Ecto neural progenitor cell (in vitro differentiated cells): Measurements from ENCODE around the gene DDX41.
"Not testable (repeated sequence)": the region's sequence is repeated elsewhere in the genome, so short reads cannot be mapped to it uniquely, and the experiment has no call there.

ENCODE experiments used
- DNase-seq: peaks from one replicate; pipeline ENCODE4 v3.0.0-alpha.2; 2018; ENCODE audit warnings: low spot score

Gene DDX41

DNA sequence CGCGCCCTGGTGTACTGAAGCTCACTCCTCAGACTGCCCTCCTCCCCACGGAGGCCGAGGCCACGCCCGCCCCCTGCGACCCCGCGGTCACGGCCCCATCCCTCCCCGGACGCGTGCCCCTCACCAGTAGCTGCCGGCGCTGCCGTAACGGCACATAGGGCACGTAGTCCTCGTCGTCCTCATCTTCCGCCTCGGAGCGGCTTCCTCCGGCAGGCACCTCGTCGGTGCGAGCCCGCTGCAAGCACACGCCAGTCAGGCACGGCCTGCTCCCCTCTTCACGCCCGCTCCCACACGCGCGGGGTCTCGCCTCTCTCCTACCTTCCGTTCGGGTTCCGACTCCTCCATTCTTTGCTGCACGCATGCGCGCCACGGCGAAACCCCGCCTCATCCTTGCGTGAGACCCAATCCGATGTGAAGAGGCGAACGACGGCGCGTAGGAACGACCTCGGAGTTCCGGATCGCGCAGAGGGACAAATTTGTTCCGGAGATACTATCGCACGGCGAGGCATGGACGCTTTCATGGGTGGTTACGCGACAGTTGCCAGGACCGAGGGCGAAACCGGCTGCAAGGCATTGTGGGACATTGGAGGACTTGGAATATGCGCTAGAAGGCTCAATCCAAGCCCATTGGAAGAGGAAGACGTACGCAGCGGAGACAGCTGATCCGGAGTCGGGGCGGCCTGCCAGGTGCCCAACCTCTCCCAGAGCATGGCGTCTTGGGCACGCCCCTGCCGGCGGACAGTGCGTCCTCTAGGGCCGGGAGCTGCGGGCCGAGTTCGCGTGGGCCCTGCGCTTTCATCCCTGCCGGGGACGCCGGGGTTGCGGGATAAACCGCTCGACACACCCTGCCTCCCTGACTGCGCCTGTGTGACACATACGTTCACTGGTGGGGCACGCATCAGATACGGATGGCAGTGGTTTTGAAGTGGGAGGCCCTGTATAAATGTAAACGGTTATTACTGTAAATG lies at the start of gene DDX41:
DDX41 (minus strand) TSS at position 361 of the 968 bp plus-strand sequence; CDS start at position 345, 16 bp downstream.
- peak; percentile 97 for DNase-seq

DNA sequence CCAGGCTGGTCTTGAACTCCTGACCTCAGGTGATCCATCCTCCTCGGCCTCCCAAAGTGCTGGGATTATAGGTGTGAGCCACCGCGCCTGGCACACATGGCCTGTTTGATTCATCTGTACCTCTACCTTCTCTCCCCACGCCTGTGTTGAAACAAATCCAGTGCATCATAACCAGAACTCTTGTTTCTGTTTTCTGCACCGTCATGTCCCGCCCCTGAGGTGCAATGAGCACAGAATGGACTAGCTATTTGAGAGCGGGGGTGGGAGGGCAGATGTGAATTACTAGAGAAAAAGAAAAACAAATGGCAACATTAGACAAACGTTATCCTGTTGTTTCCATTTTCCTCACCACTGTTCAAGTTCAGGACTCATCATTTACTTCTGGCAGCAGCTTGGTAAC lies 48.3 kb upstream of the DDX41 start:
- DNase-seq: no peak

DNA sequence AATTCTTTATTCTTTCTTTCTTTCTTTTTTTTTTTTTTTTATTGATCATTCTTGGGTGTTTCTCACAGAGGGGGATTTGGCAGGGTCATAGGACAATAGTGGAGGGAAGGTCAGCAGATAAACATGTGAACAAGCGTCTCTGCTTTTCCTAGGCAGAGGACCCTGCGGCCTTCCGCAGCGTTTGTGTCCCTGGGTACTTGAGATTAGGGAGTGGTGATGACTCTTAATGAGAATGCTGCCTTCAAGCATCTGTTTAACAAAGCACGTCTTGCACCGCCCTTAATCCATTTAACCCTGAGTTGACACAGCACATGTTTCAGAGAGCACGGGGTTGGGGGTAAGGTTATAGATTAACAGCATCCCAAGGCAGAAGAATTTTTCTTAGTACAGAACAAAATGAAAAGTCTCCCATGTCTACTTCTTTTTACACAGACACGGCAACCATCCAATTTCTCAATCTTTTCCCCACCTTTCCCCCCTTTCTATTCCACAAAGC lies 42.7 kb upstream of the DDX41 start:
- not testable (repeated sequence) for DNase-seq

DNA sequence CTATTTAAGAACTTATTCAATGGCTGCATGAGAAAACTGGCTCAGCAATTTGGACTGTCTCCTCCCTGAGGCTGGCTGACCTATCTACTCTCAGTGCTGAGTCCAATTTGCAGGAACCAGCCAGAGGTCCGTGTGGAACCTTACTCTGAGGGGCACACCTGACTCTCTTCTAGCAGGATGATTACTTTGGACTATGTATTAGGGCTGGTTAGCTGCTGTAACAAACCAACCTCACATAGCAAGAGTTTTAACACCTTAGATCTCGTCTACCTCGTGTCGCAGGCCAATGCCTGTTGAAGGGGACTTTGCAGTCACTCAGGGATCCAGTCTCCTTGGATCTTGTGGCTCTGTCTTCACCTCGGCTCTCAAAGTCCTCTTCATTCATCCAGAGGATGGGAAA lies 41.0 kb upstream of the DDX41 start:
- DNase-seq: no peak

DNA sequence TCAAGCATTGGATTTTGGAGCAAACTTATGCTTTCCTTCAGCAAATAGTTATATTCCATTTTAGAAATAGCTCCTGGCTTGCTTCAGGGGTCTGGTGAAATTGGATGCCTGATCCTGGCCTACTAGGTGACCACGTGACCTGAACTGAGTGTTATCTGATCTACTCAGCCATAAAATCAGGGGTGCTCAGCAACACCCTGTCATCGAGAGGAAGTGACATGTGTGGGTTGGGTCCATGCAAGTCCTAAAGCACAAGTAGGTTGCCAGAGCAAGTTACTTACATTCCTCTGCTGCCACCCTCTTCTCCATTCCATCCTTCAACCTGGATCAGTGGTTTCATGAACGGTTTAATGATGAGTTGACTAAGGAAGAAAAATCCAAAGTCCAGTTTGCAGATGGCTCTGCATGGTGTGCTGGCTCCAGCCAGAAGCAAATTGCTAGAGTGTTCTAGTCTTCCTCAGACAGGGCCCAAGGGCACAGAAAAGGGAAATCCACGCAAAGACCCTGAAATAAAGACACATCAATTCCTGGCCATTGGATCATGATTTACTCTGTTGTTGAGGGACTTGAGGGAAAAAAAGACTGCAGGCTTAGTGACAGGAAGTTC lies 40.4 kb upstream of the DDX41 start:
- no peak for DNase-seq

DNA sequence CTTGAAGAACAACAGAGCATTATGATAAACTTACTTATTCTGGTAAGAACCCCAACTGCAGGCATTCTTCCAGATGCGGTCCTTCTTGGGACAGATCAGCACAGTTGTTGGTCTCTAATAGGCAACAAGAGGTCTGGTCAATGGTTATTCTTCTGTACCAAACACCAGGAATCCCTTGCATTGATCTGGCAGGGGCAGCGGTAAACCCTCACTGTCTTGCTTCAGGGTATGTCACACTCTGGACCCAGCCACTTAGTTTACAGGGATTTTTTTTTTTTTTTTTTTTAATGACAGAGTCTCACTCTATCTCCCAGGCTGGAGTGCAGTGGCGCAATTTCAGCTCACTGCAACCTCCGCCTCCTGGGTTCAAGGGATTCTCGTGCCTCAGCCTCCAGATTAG lies 38.9 kb upstream of the DDX41 start:
- no peak for DNase-seq

DNA sequence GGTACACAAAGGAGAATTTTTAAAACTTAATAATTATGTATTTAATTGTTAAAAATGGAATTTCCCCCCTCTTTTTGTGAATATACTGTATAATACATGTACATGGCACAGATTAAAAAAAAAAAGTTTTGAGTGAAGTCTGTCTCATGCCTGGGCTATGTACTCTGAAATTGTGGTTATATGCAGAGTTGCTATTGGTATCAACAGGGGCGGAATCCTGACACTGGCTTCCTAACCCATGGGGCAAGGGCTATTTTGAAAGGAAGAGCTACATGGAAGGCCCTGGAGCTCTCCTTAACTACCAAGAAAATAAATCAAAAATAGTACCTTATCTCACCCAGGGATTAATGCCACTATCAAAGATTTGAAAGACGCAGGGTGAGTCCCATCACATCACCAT lies 38.5 kb upstream of the DDX41 start:
- DNase-seq: no peak

DNA sequence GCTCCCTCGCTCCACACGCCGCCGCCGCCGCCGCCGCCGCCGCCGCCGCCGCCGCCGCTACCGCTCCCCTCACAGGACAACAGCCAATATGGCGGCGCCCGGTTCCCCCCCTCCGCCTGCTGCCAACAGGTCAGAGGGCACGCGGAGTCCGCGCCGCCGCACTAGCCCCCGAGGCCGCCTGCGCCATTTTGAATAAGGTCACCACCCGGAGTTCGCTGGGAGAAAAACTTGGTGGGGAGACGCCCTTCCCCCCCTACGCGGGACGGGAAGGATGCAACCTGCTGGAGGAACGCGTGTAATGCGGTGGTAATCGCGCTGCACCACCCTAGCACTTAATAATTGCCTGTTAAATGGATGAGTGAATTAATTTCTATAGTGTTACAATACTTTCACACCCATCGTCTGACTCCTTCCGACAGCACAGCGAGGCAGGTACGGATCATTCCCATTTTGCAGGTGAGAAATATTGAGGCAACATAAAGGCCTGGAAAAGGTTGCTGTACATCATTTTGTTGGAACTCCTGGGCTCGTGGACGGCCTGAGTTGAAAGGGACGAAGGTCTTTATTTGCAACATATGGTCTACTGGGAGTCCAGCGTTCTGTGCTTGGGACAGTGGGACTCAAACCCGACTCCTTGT lies 37.8 kb upstream of the DDX41 start, which contains the start of gene FAM193B:
FAM193B (minus strand) TSS at position 90 of the 638 bp plus-strand sequence. CDS start 105 bp downstream, outside the sequence.
- peak; percentile 98 for DNase-seq

DNA sequence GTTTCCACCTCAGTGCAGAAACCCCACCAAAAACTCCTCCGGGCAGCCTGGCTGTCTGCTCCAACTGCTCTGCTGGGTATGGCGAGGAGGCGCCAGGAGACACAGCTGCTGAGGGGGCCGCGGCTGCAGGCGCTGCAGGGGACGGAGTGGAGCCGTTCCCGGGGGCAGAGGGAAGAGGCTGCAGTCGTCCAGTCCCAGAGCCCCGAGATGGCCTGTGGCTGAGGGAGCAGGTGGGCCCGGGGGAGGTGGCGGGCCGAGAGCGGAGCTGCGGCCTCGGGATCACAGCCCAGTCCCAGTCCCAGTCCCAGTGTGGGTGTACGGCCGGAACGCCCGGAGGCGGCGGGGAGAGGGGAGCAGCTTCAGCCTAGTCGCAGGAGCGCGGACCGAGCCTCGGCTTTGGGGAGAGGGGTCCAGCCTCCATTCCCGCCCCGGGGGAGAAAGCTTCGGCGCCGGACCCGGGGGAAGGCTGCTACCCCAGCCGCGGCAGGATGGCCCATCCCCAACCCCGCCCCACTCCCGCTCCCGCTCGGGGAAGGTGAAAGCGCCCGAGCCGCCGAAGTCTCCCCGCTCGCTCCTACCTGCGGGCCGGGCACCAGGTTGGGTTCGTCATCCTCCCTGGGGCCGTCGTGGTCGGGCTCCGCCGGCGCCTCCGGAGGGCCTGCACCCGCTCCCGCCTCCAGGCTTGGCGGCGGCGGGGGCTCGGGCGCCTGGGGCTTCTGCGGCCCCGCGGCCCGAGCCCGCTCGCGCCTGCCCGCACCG lies 37.1 kb upstream of the DDX41 start:
- peak; percentile 71 for DNase-seq

DNA sequence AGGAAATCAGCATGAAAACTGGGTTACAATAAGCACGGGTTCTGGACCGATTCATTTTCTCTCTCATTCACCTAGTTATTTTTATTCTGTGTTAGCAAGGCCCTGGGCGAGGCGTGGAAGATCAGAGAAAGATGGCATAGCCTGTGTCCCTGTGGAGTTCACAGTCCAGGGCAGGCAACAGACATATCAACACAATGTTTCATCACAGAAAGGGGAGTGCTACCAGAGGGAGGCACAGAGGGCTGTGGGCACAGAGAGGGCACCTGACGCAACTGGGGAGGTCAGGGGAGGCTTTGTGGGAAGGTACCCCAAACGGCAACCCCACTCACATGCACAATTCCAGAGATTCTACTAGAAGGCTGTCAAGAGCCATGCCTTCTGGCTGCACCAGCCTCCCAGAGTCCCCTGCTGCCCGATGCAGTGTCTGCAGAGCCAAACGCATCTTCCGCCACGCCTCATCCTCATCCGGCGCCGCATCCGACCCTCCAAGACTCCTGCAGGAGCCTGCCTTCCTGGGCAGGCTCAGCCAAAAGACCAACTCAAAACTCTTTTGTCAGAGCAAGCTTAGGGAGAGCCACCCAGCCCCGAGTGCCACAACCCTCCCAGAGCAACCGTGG lies 36.2 kb upstream of the DDX41 start:
- no peak for DNase-seq

DNA sequence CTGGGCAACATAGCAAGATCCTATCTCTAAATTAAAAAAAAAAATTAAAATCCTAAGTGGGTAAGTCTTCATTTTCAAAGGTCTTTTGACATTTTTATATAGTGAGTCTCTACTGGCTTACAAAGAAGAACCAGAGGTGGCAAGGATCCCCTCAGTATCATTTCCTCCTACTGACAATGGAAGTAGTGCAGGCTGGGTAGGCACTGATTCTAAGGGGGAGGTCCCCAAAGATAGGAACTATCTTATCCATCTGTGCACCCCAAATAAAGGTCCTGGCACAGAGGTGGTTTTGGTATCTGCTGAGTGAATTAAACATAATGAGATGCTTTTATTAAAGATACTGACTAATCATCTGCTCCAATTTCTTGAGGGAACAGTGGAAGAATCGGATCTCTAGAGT lies 33.4 kb upstream of the DDX41 start:
- DNase-seq: no peak

DNA sequence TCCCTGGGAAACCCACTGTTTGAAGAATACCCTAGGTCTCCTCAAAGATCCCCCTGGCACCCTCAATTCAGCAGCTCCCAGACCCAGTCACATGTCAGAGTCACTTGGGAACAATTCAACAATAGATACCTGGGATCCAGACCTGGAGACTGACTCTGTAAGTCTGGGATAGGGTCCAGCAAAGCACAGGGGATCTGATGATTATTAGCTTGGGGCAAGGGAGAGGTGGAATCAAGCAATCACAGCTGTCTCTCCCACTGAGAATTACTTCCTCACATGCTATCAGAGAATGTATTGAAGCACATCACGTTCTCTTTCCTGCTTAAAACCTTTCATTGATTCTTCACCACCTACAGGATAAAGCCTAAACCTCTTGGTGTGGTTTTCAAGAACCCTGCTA lies 31.7 kb upstream of the DDX41 start:
- DNase-seq: no peak

DNA sequence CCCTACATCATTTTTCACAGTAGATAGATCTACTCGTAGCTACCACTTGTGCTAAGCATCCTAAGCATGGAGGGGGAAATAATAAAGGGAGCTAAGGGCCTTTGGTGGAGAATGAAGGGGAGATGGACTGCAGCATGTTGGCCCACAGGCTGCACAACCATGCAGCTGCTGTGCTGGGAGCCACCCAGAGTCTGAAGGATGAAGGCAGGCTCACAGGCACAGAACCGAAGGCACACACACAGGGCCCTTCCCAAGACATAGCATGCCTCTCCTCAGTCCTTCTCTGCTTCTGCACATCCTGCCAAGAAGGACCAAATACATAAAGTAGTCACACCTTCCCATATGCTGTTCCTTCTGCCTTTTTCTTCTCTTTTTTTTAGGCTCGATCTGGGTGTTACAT lies 31.0 kb upstream of the DDX41 start:
- no peak for DNase-seq

DNA sequence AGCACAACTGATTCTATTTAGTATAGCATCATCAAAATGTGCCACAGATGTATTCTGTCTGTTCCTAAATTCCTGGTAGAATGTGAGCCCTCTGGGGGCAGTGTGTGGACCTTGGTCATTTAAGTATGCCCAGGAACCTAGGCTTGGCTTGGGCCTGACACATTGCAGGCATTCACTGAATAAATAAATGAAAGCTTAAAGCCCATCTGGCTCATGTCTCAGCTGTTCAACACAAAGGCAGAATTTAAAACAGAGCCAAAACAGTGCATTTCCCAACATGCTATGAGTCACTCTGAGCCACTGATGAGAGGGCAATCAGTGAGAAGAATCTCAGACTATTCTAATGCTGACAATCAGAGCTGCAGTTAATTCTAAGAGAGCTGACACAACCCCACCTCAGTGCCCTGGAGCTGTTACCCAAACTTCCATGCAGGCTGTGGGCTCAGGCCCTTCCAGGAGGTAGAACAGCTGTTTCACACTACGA lies 29.5 kb upstream of the DDX41 start:
- no peak for DNase-seq

DNA sequence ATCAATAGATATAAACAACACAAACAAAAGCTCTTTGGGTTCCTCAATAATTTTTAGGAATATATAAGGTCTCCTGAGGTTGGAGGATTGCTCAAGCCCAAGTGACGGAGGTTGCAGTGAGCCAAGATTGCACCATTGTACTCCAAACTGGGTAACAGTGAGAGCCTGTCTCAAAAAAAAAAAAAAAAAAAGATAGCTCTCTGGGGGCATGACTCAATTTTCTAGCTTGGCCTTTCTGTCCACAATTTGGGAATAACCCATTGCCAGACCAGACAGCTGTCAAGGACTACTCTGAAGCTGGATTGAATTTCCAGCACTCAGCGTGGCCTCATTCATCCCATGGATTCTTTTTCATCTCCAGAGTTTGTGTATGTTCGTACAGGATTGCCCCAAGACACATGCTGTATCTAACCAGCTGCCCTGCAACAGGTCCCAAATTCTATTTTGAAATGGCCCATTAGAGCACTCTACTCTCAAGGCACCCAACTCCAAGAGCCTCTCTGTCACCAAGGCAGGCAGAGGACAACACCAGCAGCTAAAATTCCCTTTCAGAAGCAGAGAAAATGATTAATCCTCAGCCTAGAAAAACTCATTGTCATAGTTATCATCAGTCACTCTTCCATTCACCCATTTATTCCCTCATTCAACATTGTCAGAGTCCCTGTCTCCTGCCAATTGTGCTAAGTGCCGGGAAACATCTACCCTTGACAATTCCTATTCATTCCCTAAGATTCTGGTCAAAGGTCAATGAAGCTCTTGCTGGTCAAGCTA lies 28.9 kb upstream of the DDX41 start:
- DNase-seq: no peak

DNA sequence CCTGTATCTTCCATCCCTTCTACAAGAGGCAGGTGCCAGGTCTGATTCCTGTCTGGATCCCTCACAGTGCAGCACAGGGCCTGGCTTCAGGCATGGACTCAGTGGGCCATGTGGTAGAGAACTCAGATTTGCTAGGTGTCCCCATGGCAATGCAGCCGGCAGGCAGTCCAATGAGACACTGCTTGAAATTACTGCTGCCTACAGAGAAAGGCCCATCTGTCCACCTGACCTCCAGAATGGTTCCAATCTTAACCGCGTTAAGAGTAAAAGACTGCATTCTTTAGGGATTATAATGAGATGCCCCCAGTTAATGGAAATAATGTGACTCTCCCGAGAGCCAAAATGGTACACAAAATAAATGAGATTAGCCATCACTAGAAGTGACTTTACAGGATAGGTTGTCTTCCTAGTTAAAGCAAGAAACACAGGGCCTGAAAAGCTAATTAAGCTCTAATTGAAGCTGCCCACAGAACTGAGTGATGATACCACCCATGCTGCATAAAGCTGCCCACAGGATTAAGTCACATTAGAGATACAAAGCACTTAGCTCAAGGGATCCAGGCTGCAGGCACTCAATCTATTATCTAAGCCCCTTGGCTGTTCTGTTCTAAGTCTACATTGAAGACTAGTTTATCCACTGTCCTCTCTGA lies 26.2 kb upstream of the DDX41 start:
- DNase-seq: no peak

DNA sequence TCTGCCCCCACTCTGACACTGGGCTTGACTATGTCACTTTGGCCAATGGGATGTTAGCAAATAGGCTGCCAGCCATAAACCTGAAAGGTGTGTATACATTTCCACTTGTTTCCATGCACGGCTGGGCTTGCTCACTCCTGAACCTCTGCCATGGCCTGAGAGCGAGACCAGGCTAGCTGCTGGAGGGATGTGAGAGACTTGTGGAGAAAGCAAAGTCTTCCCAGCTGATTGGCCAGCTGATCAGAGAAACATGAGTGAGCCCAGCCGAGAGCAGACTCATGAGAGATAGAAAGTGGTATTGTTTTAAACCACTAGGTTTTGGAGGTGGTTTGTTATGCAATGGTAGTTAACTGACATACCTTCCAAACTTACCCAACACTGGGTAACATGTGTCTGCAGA lies 23.7 kb upstream of the DDX41 start:
- no peak for DNase-seq

DNA sequence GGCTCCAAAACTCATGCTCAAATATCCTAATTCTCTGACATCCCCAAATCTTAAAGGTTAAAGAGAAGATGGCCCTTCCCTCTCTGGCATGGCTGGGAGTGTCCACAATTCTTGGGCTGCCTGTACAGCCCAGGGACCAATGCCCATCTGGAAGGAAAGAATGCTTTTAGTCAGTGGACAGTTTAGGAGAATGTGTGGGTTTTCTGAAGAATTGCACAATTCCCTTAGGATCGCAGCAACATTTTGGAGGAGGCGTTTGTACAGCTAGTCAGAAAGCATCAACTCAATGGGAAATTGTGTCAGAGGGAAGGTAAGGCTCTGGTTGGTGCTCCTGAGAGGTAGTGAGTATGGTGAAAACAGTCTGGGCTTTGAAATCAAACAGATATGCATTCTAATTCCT lies 22.6 kb upstream of the DDX41 start:
- no peak for DNase-seq

DNA sequence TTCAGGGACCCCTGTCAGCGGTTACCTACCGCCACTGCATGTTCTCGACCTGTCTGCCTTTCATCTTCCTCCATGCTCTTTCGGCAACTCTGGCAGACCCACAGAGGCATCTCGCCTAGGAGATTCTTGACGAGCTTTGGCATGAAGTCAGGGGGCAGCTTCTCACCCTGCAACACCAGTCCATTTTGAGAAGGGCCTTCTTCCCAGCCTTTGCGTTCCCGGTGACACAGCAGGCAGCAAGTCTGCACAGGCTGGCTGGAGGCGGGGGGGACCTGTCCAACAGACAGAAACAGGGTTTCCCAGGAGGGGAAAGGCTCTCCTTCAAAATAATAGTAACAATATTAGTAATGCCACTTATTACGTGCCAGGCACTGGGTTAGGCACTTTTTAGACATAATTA lies 22.1 kb upstream of the DDX41 start:
- no peak for DNase-seq
